Measurements from ENCODE around the gene LBHD1. TPM values are rescaled to one million over a fixed set of nuclear protein-coding genes. Genes with fewer than 3 reads are reported as not detected.

LBHD1 gene
- total and polyA plus RNA-seq, 2 of the 4 experiments (the other 2 are of a cell fraction) = 1.6 to 4.0 TPM

DNA sequence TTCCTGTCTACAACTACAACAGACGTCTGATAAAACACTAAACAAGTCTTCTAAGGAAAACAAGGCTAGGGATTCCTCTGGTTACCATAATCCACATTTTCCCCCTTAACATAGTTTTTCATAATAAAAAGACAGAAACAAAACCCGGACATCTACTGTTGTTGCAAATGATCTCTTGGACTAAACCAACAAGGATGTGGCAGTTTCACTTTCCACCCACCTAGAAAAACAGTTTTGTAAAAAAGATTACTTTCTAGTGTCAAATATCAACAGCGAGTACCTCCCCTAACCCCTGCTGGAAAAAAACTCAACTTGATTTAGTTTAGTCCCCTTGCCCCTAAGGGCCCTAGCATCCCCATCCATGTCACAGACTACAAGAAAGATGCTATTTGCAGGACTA, 40.8 kb upstream of the LBHD1 start:
- TSS peak; percentile 70 for BruUV-seq (replicated peaks)
- Histone ChIP-seq H2AK5ac (ENCODE audit: low read depth, low read length) (no peak overlapping the region), H3K4me1 (ENCODE audit: control insufficient read depth, insufficient read depth, low read length) (peaks cover 12% of the 10 kb centered on the region), H3K9me3 (ENCODE audit: control insufficient read depth, insufficient read depth, low read length) (no peaks in the 10 kb centered on the region), H3K4ac (ENCODE audit: low read depth, low read length) (no peak overlapping the region), H3K14ac (replicated peaks; ENCODE audit: low read depth, low read length) (no peak overlapping the region), H4K5ac (ENCODE audit: low read depth, low read length) (no peak overlapping the region), H4K91ac (ENCODE audit: insufficient read depth, low read depth, low read length) (no peak overlapping the region), H3K4me2 (ENCODE audit: low read depth, low read length) (no peak overlapping the region), H3K23ac (ENCODE audit: low read depth, low read length) (no peak overlapping the region), H2BK20ac (ENCODE audit: low read depth, low read length) (no peak overlapping the region), H2AK9ac (replicated peaks; ENCODE audit: low read depth, low read length, poor library complexity) (no peak overlapping the region), H2BK15ac (ENCODE audit: low read depth, low read length) (no peak overlapping the region), H2BK120ac (ENCODE audit: low read depth, low read length) (no peak overlapping the region), H3K9me1 (ENCODE audit: insufficient read depth, low read length) (peaks cover 10% of the 10 kb centered on the region), H2AFZ (replicated peaks; ENCODE audit: low read length, poor library complexity) (no peak overlapping the region), H3K79me1 (ENCODE audit: low read depth in 1 of 2, low read length in 2 of 2) (peaks cover 27 to 64% of the 10 kb centered on the region in 2 experiments), H3K9ac (ENCODE audit: low read depth, low read length) (no peak overlapping the region), H3K18ac (ENCODE audit: low read depth, low read length) (no peak overlapping the region), H4K8ac (ENCODE audit: low read depth in 2 of 2, low read length in 2 of 2) (no peak overlapping the region), H4K20me1 (ENCODE audit: insufficient read depth, low read length) (no peaks in the 10 kb centered on the region), H3K27me3 (ENCODE audit: control insufficient read depth, insufficient read depth, low read length) (no peaks in the 10 kb centered on the region), H3K4me3 (ENCODE audit: insufficient read depth, low read depth, low read length) (no peak overlapping the region), H3K27ac (ENCODE audit: insufficient read depth, low read length) (no peak overlapping the region; the same call in 1 of the 2 replicates), H3K56ac (ENCODE audit: extremely low read depth, insufficient read depth, low read length) (no peak overlapping the region), H2BK5ac (ENCODE audit: low read depth, low read length, poor library complexity, severe bottlenecking) (no peak overlapping the region), H3K36me3 (ENCODE audit: control insufficient read depth, insufficient read depth, low read length) (peaks cover 51% of the 10 kb centered on the region)
- no peak for TF ChIP-seq MAFK (IDR thresholded peaks at IDR 0.05; ENCODE audit: low read depth, low read length)
- no peak for TF ChIP-seq RAD21 (IDR thresholded peaks at IDR 0.05; ENCODE audit: low read length)
- no peak for TF ChIP-seq RFX5 (IDR thresholded peaks at IDR 0.05; ENCODE audit: low read depth, low read length)
- no peak for TF ChIP-seq CTCF (conservative IDR thresholded peaks at IDR 0.05; ENCODE audit: low read depth, low read length)
- no peak for TF ChIP-seq CEBPB (IDR thresholded peaks at IDR 0.05; ENCODE audit: low read depth, low read length)
- TF ChIP-seq MXI1 (IDR thresholded peaks at IDR 0.05; ENCODE audit: borderline replicate concordance, low read depth, low read length) = no peak
- TF ChIP-seq, protein P1, sequence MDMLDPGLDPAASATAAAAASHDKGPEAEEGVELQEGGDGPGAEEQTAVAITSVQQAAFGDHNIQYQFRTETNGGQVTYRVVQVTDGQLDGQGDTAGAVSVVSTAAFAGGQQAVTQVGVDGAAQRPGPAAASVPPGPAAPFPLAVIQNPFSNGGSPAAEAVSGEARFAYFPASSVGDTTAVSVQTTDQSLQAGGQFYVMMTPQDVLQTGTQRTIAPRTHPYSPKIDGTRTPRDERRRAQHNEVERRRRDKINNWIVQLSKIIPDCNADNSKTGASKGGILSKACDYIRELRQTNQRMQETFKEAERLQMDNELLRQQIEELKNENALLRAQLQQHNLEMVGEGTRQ (IDR thresholded peaks at IDR 0.05; ENCODE audit: low read depth, low read length) = no peak
- TF ChIP-seq RCOR1 (IDR thresholded peaks at IDR 0.05; ENCODE audit: insufficient replicate concordance, low read length) = no peak
- no peak for TF ChIP-seq BHLHE40 (IDR thresholded peaks at IDR 0.05; ENCODE audit: low read depth, low read length)
- no peak for TF ChIP-seq SMC3 (IDR thresholded peaks at IDR 0.05; ENCODE audit: low read depth, low read length)
- no peak for TF ChIP-seq FOS (IDR thresholded peaks at IDR 0.05; ENCODE audit: low read depth, low read length)
- no peak for TF ChIP-seq POLR2A (IDR thresholded peaks at IDR 0.05; ENCODE audit: low read depth, low read length)
- TF ChIP-seq, protein P2, sequence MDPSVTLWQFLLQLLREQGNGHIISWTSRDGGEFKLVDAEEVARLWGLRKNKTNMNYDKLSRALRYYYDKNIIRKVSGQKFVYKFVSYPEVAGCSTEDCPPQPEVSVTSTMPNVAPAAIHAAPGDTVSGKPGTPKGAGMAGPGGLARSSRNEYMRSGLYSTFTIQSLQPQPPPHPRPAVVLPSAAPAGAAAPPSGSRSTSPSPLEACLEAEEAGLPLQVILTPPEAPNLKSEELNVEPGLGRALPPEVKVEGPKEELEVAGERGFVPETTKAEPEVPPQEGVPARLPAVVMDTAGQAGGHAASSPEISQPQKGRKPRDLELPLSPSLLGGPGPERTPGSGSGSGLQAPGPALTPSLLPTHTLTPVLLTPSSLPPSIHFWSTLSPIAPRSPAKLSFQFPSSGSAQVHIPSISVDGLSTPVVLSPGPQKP (IDR thresholded peaks at IDR 0.05; ENCODE audit: borderline replicate concordance, low read depth, low read length) = no peak
- TF ChIP-seq CHD1 (IDR thresholded peaks at IDR 0.05; ENCODE audit: low read depth, low read length) = no peak
- no peak for TF ChIP-seq MAZ (IDR thresholded peaks at IDR 0.05; ENCODE audit: borderline replicate concordance, low read depth, low read length)
- no CpG with 5 or more reads among the region's 3 CpGs for WGBS, 2 experiments (ENCODE audit: extremely low coverage in 2 of 2, insufficient read length in 1 of 2)
- intact Hi-C loops (cut with micrococcal nuclease) (no loop called here), in situ Hi-C loops (cut with MboI; ENCODE audit: low sequenced_read_pairs) (no loop called here), dilution Hi-C loops (cut with HindIII; ENCODE audit: low sequenced_read_pairs, unreplicated experiment) (no loop called here)
- ChIA-PET POLR2A (ENCODE audit: unreplicated experiment) (no interaction called here), CTCF (no interaction called here)
- ATAC-seq (ENCODE audit: low read depth) = no peak
- DNase-seq = no peak
